Measurements from ENCODE around the gene KRT84.

KRT84 gene

GRCh38 chr12:52356031-52356761 lies 29.3 kb downstream of the KRT84 start:
- FAIRE-seq (no peak), DNase-seq (ENCODE audit: insufficient read length) (no peak)

DNA sequence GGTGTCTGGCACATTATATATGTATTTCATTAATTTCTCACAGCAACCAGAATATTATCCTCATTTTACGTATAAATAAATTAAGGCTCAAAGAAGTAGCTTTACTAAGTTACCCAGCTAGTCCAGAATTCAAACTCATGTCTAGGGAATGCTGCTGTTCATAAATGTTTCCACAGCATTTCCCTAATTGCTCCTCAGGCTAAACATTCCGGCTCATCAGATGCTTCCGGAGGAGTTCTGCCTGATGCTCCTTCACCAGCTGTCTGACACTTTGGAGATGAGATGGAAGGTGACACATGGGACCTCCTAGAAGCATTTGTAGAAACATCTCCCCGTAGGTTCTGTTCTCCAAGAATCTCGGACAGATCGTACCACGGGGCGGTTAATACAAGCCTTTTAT lies 30.3 kb downstream of the KRT84 start:
- DNase-seq (ENCODE audit: insufficient read length) (no peak), FAIRE-seq (no peak)
- TF ChIP-seq POLR2A (IDR thresholded peaks at IDR 0.05; ENCODE audit: low read depth, low read length) (no peak), TAF1 (IDR thresholded peaks at IDR 0.05; ENCODE audit: borderline replicate concordance, low read depth, low read length) (no peak), POLR2AphosphoS5 (IDR thresholded peaks at IDR 0.05; ENCODE audit: low read depth, low read length) (no peak)

More at GRCh38 chr12:52356031-52356761, 29.3 kb downstream of the KRT84 start:
- TF ChIP-seq POLR2AphosphoS5 (IDR thresholded peaks at IDR 0.05; ENCODE audit: low read depth, low read length) (no peak), TAF1 (IDR thresholded peaks at IDR 0.05; ENCODE audit: borderline replicate concordance, low read depth, low read length) (no peak), POLR2A (IDR thresholded peaks at IDR 0.05; ENCODE audit: low read depth, low read length) (no peak)

DNA sequence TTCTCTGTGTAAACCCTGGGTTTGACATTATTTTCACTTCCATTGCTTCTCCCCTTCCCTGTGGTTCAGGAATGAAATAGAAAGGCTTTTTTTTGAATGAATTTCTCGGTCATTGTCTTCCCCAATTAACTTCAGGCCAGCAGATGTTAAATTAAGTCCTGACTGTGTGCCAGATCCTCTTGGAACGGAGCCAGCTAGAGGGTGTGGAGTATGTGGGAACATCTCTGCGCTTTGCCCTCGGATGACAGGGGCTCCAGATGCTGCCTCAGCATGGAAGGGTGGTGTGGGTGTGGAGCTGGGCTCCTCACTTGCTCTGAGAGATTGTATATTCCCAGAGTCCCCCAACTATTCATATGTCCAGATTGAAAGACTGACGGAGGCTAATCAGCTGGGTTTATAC lies 31.3 kb downstream of the KRT84 start:
- TF ChIP-seq TAF1 (IDR thresholded peaks at IDR 0.05; ENCODE audit: borderline replicate concordance, low read depth, low read length) (no peak), POLR2A (IDR thresholded peaks at IDR 0.05; ENCODE audit: low read depth, low read length) (no peak), POLR2AphosphoS5 (IDR thresholded peaks at IDR 0.05; ENCODE audit: low read depth, low read length) (no peak)
- no peak for FAIRE-seq

DNA sequence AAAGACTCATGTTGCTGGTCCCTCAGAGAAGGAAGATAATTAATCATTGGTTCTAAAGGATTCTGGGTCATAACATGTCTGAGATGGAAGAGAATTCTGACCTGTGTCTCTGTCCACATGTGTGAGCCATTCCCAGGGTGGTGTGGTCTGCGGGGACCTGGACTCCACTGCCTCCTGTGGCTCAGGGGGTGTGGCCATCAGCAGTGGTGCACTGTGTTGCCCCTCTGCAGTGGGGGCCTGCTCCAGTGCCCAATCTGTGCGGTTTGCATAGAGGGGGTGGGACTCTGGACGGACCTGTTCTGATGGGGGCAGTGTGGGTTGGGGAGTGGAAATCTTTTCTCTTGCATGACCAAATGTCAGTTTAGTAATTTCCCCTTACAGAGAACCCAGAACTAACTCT lies 31.7 kb downstream of the KRT84 start:
- DNase-seq (ENCODE audit: insufficient read length), result no peak
- no peak for TF ChIP-seq TAF1 (IDR thresholded peaks at IDR 0.05; ENCODE audit: borderline replicate concordance, low read depth, low read length)
- TF ChIP-seq POLR2AphosphoS5 (IDR thresholded peaks at IDR 0.05; ENCODE audit: low read depth, low read length), result no peak
- TF ChIP-seq POLR2A (IDR thresholded peaks at IDR 0.05; ENCODE audit: low read depth, low read length), result no peak
- FAIRE-seq, result no peak

More for the DNA sequence above, 31.3 kb downstream of the KRT84 start:
- no peak for DNase-seq (ENCODE audit: insufficient read length)

GRCh38 chr12:52352951-52353350 lies 32.5 kb downstream of the KRT84 start:
- DNase-seq (ENCODE audit: insufficient read length) (no peak), FAIRE-seq (no peak)
- no peak for TF ChIP-seq TAF1 (IDR thresholded peaks at IDR 0.05; ENCODE audit: borderline replicate concordance, low read depth, low read length)
- TF ChIP-seq POLR2A (IDR thresholded peaks at IDR 0.05; ENCODE audit: low read depth, low read length), result no peak
- TF ChIP-seq POLR2AphosphoS5 (IDR thresholded peaks at IDR 0.05; ENCODE audit: low read depth, low read length), result no peak

GRCh38 chr12:52351196-52352059 lies 34.0 kb downstream of the KRT84 start:
- DNase-seq (ENCODE audit: insufficient read length) (no peak), FAIRE-seq (no peak)
- no peak for TF ChIP-seq TAF1 (IDR thresholded peaks at IDR 0.05; ENCODE audit: borderline replicate concordance, low read depth, low read length)
- no peak for TF ChIP-seq POLR2A (IDR thresholded peaks at IDR 0.05; ENCODE audit: low read depth, low read length)
- TF ChIP-seq POLR2AphosphoS5 (IDR thresholded peaks at IDR 0.05; ENCODE audit: low read depth, low read length), result no peak

- TF ChIP-seq POLR2A (IDR thresholded peaks at IDR 0.05; ENCODE audit: low read depth, low read length), result no peak
- TF ChIP-seq TAF1 (IDR thresholded peaks at IDR 0.05; ENCODE audit: borderline replicate concordance, low read depth, low read length), result no peak
- TF ChIP-seq POLR2AphosphoS5 (IDR thresholded peaks at IDR 0.05; ENCODE audit: low read depth, low read length), result no peak
- DNase-seq (ENCODE audit: insufficient read length), result no peak
- FAIRE-seq, result no peak
Measured at GRCh38 chr12:52350786-52351185, 34.7 kb downstream of the KRT84 start.

GRCh38 chr12:52350021-52350620 lies 35.3 kb downstream of the KRT84 start:
- no peak for TF ChIP-seq TAF1 (IDR thresholded peaks at IDR 0.05; ENCODE audit: borderline replicate concordance, low read depth, low read length)
- TF ChIP-seq POLR2AphosphoS5 (IDR thresholded peaks at IDR 0.05; ENCODE audit: low read depth, low read length), result no peak
- no peak for TF ChIP-seq POLR2A (IDR thresholded peaks at IDR 0.05; ENCODE audit: low read depth, low read length)

GRCh38 chr12:52349196-52349595 lies 36.3 kb downstream of the KRT84 start:
- FAIRE-seq, result no peak
- TF ChIP-seq TAF1 (IDR thresholded peaks at IDR 0.05; ENCODE audit: borderline replicate concordance, low read depth, low read length), result no peak
- no peak for DNase-seq (ENCODE audit: insufficient read length)

More at GRCh38 chr12:52350021-52350620, 35.3 kb downstream of the KRT84 start:
- FAIRE-seq, result no peak
- no peak for DNase-seq (ENCODE audit: insufficient read length)

- DNase-seq (ENCODE audit: insufficient read length) (no peak), FAIRE-seq (no peak)
- no peak for TF ChIP-seq POLR2A (IDR thresholded peaks at IDR 0.05; ENCODE audit: low read depth, low read length)
- TF ChIP-seq POLR2AphosphoS5 (IDR thresholded peaks at IDR 0.05; ENCODE audit: low read depth, low read length), result no peak
- TF ChIP-seq TAF1 (IDR thresholded peaks at IDR 0.05; ENCODE audit: borderline replicate concordance, low read depth, low read length), result no peak
Measured at GRCh38 chr12:52347551-52348510, 37.6 kb downstream of the KRT84 start.
